PC-9 (cell line): Measurements from ENCODE around the gene TGIF1. TPM values are rescaled to one million over a fixed set of nuclear protein-coding genes. Genes with fewer than 3 reads are reported as not detected.

Experiments used
- BruUV-seq: library from RNA; stranded (reverse); fragments of 400-500 nt; replicated peaks from 2 replicates; lab custom pipeline; 2021; lab: Mats Ljungman, UMichigan
- CTCF ChIA-PET: fragments of 300-600 bp; sonication (Branson Sonifier 250); formaldehyde crosslinking; loops from one replicate; lab custom pipeline; 2022; ENCODE audit warnings: antibody characterized with exemption; lab: Charles Lee
- POLR2A ChIA-PET: fragments of 300-600 bp; sonication (Branson Sonifier 250); formaldehyde crosslinking; loops from one replicate; lab custom pipeline; 2022; ENCODE audit warnings: antibody characterized with exemption; ENCODE audit not compliant: unreplicated experiment; lab: Charles Lee
- DNase-seq, 2 experiments: peaks; one replicate each; pipeline versions ENCODE4 v3.0.0 to v3.0.0-alpha.2; 2015 to 2022; ENCODE audit warnings: mixed read lengths in 1 of 2
- H2AFZ ChIP-seq: fragments of 200-600 bp; sonication (generic); 2 replicates; pipeline ENCODE4 v1.8.1; 2017; ENCODE audit warnings: antibody characterized with exemption
- H3F3A ChIP-seq: fragments of 200-600 bp; sonication (generic); 2 replicates; pipeline ENCODE4 v1.8.1; 2017; ENCODE audit warnings: antibody characterized with exemption, mild to moderate bottlenecking, low read depth; ENCODE audit not compliant: insufficient read depth
- H3K27ac ChIP-seq: fragments of 200-600 bp; sonication (generic); 2 replicates; pipeline ENCODE4 v1.6.1; 2016; ENCODE audit warnings: mixed run types
- H3K27me3 ChIP-seq: fragments of 200-600 bp; sonication (generic); 2 replicates; pipeline ENCODE4 v1.6.1; 2016; ENCODE audit warnings: low read depth, mixed run types; ENCODE audit not compliant: insufficient read depth
- H3K36me3 ChIP-seq: fragments of 200-600 bp; sonication (generic); 2 replicates; pipeline ENCODE4 v1.6.1; 2016; ENCODE audit warnings: low read depth, mixed run types
- H3K4me1 ChIP-seq: fragments of 200-600 bp; sonication (generic); replicated peaks from 2 replicates; pipeline ENCODE4 v1.6.1; 2016; ENCODE audit warnings: mixed run types; ENCODE audit not compliant: insufficient read depth
- H3K4me2 ChIP-seq: fragments of 200-600 bp; sonication (generic); 2 replicates; pipeline ENCODE4 v1.6.1; 2017; ENCODE audit warnings: mixed run types
- H3K4me3 ChIP-seq: fragments of 200-600 bp; sonication (generic); 2 replicates; pipeline ENCODE4 v1.6.1; 2016; ENCODE audit warnings: mixed run types
- H3K79me2 ChIP-seq: fragments of 200-600 bp; sonication (generic); 2 replicates; pipeline ENCODE4 v1.6.1; 2017; ENCODE audit warnings: low read depth, mixed run types
- H3K9me2 ChIP-seq: fragments of 200-600 bp; sonication (generic); 2 replicates; pipeline ENCODE4 v1.8.1; 2017; ENCODE audit warnings: mild to moderate bottlenecking; ENCODE audit not compliant: insufficient read depth
- H3K9me3 ChIP-seq: fragments of 200-600 bp; sonication (generic); 2 replicates; pipeline ENCODE4 v1.8.1; 2016; ENCODE audit warnings: low read depth; ENCODE audit not compliant: insufficient read depth
- H4K20me1 ChIP-seq: fragments of 200-600 bp; sonication (generic); 2 replicates; pipeline ENCODE4 v1.8.1; 2017; ENCODE audit not compliant: insufficient read depth
- EZH2 ChIP-seq: fragments of 200-600 bp; sonication (generic); IDR thresholded peaks from 2 replicates; pipeline ENCODE4 v1.8.0; 2017; ENCODE audit warnings: antibody characterized with exemption, low read depth
- intact Hi-C: fragments of 100-400 bp; cut with micrococcal nuclease; formaldehyde crosslinking; loops from one replicate; pipeline ENCODE4 v1.10.0; 2022; ENCODE audit not compliant: unreplicated experiment
- total RNA-seq: library from RNA; stranded (reverse); gene quantifications from 2 replicates; pipeline ENCODE4 v1.2.3, GENCODE V29; 2021
- TF ChIP-seq, protein P1 (sequence below): fragments of 200-600 bp; sonication (generic); conservative IDR thresholded peaks from 2 replicates; pipeline ENCODE4 v1.6.1; 2017; ENCODE audit warnings: mixed run types, antibody characterized with exemption, mild to moderate bottlenecking, moderate library complexity

The TGIF1 gene
- total RNA-seq, 1 experiment from 2014 or later, result 203 TPM

DNA sequence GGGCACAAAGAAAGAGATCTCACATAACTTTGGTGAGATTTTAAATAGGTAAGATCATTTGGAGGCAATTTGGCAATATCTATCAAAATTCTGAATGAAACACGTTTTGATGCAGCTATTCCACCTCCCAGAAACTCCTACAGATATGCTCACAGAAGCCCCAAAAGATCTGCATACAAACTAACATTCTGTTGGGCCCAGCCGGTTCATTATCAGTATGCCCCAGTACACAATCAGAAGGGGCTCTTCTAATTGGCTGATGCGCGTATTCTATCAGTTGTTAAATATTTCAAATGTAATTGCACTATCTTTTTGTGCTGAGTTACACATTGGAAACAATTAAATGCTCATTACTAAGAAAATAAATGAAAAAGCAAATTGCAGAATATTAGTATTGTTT, 7.1 kb upstream of the TGIF1 start:
- CTCF ChIA-PET, result no interaction called here
- no peaks in the 10 kb centered on the region for H3K9me3 ChIP-seq
- no peak overlapping the region for H3K4me2 ChIP-seq
- intact Hi-C loops, result loop anchor here (10.0 kb wide), 2 partner anchors 432 to 508 kb away; no protein-coding TSS in a partner anchor
- H3K9me2 ChIP-seq, result no peaks in the 10 kb centered on the region
- H3K27me3 ChIP-seq, result no peaks in the 10 kb centered on the region
- H3K4me1 ChIP-seq, result peaks cover 44% of the 10 kb centered on the region
- H4K20me1 ChIP-seq, result no peaks in the 10 kb centered on the region
- H3K79me2 ChIP-seq, result peaks cover 68% of the 10 kb centered on the region
- POLR2A ChIA-PET, result interaction anchor here (0.6 kb wide), 1 partner anchor 139 kb away, joined by 3 read pairs; no protein-coding TSS in a partner anchor
- peaks cover 21% of the 10 kb centered on the region; the same call in 1 of the 2 replicates for H3K36me3 ChIP-seq
- peaks cover 58% of the 10 kb centered on the region for H3F3A ChIP-seq
- no peak overlapping the region for H2AFZ ChIP-seq
- H3K4me3 ChIP-seq, result no peak overlapping the region
- no TSS peak for BruUV-seq
- no peak for TF ChIP-seq EZH2
- TF ChIP-seq, protein P1, sequence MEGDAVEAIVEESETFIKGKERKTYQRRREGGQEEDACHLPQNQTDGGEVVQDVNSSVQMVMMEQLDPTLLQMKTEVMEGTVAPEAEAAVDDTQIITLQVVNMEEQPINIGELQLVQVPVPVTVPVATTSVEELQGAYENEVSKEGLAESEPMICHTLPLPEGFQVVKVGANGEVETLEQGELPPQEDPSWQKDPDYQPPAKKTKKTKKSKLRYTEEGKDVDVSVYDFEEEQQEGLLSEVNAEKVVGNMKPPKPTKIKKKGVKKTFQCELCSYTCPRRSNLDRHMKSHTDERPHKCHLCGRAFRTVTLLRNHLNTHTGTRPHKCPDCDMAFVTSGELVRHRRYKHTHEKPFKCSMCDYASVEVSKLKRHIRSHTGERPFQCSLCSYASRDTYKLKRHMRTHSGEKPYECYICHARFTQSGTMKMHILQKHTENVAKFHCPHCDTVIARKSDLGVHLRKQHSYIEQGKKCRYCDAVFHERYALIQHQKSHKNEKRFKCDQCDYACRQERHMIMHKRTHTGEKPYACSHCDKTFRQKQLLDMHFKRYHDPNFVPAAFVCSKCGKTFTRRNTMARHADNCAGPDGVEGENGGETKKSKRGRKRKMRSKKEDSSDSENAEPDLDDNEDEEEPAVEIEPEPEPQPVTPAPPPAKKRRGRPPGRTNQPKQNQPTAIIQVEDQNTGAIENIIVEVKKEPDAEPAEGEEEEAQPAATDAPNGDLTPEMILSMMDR, result no peak
- no peak for DNase-seq
- H3K27ac ChIP-seq, result no peak overlapping the region

DNA sequence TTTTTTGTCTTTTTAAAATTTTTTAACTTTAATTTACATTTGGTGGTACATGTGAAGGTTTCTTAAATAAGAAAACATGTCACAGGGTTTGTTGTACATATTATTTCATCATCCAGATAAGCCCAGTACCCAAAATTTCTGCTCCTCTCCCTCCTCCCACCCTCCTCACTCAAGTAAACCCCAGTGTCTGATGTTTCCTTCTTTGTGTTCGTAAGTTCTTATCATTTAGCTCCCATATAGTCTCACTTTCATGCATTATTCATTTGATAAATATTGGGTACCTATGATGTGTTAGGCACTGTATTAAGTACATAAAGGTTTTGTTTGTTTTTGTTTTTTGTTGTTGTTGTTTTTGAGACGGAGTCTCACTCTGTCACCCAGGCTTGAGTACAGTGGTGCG, 5.7 kb upstream of the TGIF1 start:
- Histone ChIP-seq H3K36me3 (0 out of 2 replicates have a peak, but pooled peaks cover 12% of the 10 kb centered on the region), H3K9me3 (no peaks in the 10 kb centered on the region), H3K4me3 (no peak overlapping the region), H3K9me2 (no peaks in the 10 kb centered on the region), H2AFZ (no peak overlapping the region), H3K4me1 (peaks cover 44% of the 10 kb centered on the region), H3F3A (peaks cover 65% of the 10 kb centered on the region), H3K27ac (peak overlapping the region; percentile 38; the same call in 1 of the 2 replicates), H4K20me1 (no peaks in the 10 kb centered on the region), H3K27me3 (no peaks in the 10 kb centered on the region), H3K4me2 (no peak overlapping the region), H3K79me2 (peaks cover 63% of the 10 kb centered on the region)
- POLR2A ChIA-PET, result interaction anchor here (0.6 kb wide), 1 partner anchor 43 kb away, joined by 7 read pairs; no protein-coding TSS in a partner anchor
- no peak for DNase-seq
- no peak for TF ChIP-seq EZH2
- TF ChIP-seq, protein P1, result no peak
- no TSS peak for BruUV-seq
- CTCF ChIA-PET, result interaction anchor here (0.6 kb wide), 1 partner anchor 139 kb away, joined by 3 read pairs; no protein-coding TSS in a partner anchor
- intact Hi-C loops, result loop anchor here (10.0 kb wide), 2 partner anchors 431 to 509 kb away; no protein-coding TSS in a partner anchor

DNA sequence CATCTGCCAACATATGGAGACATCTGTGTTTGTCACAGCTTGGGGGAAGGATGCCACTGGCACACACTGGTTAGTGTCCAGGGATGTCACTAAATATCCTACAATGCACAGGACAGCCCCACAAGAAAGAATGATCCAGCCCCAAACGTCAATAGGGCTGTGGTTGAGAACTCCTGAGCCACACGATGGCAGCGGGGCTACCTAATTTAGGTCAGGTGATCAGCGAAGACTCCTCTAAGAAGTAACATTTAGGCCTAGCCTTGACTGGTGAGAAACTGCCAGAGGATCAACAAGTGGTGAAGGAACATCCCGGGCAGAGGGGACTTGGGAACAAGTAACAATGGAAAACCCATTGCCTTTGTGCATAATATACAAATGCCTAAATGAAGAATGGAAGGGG, 5.0 kb upstream of the TGIF1 start:
- Histone ChIP-seq H3K4me1 (peaks cover 44% of the 10 kb centered on the region), H3K79me2 (peaks cover 63% of the 10 kb centered on the region), H3K9me2 (no peaks in the 10 kb centered on the region), H3K9me3 (no peaks in the 10 kb centered on the region), H4K20me1 (no peaks in the 10 kb centered on the region), H3F3A (peaks cover 65% of the 10 kb centered on the region), H3K27me3 (no peaks in the 10 kb centered on the region), H2AFZ (no peak overlapping the region), H3K27ac (peak overlapping the region; percentile 96), H3K4me3 (no peak overlapping the region), H3K36me3 (0 out of 2 replicates have a peak, but pooled peaks cover 12% of the 10 kb centered on the region), H3K4me2 (peak overlapping the region; percentile 7; the same call in 1 of the 2 replicates)
- no peak for DNase-seq
- BruUV-seq, result no TSS peak
- TF ChIP-seq, protein P1, result no peak
- no peak for TF ChIP-seq EZH2
- ChIA-PET CTCF (no interaction called here), POLR2A (interaction anchor here (0.6 to 1.0 kb wide), 3 partner anchors 62 to 205 kb away, joined by 4 to 17 read pairs (median 4); no protein-coding TSS in a partner anchor)
- intact Hi-C loops, result loop anchor here (5.0 to 10.0 kb wide), 6 partner anchors 78 to 552 kb away; partner anchors contain the start of gene LPIN2
